ENCODE measurements around the gene THEMIS. TPM values are rescaled to one million over a fixed set of nuclear protein-coding genes. Genes with fewer than 3 reads are reported as not detected.

THEMIS gene
- total RNA-seq, 1 experiment from 2014 or later = not detected

- peaks cover 22% of the 10 kb centered on the region for H3K9me3 Mint-ChIP-seq
- H3K36me3 Mint-ChIP-seq = peaks cover 4% of the 10 kb centered on the region
- peaks cover 5% of the 10 kb centered on the region for H3K4me1 Mint-ChIP-seq
- ATAC-seq (no peak), DNase-seq (ENCODE audit: low spot score) (no peak)
- H3K4me3 Mint-ChIP-seq = no peak overlapping the region
- no peaks in the 10 kb centered on the region for H3K27me3 Mint-ChIP-seq (ENCODE audit: low read depth)
- ChIA-PET POLR2A (no interaction called here), CTCF (interaction anchor here (1.9 kb wide), 1 partner anchor 53 kb away, joined by 9 read pairs; no protein-coding TSS in a partner anchor)
- H3K27ac Mint-ChIP-seq = no peak overlapping the region
- TF ChIP-seq E2F1 (CRISPR knock-in tag; IDR thresholded peaks at IDR 0.05) (no peak), MXD4 (CRISPR knock-in tag; IDR thresholded peaks at IDR 0.05; ENCODE audit: borderline replicate concordance) (no peak), NFYB (CRISPR knock-in tag; conservative IDR thresholded peaks at IDR 0.05; ENCODE audit: low read depth) (no peak), TEAD1 (CRISPR knock-in tag; IDR thresholded peaks at IDR 0.05) (no peak), CBFB (CRISPR knock-in tag; IDR thresholded peaks at IDR 0.05; ENCODE audit: low read depth) (no peak), SMAD4 (CRISPR knock-in tag; IDR thresholded peaks at IDR 0.05) (no peak), ATF6 (CRISPR knock-in tag; IDR thresholded peaks at IDR 0.05) (no peak)
These were observed 7.2 kb upstream of the THEMIS start for GRCh38 chr6:127907960-127908640.

GRCh38 chr6:127904160-127904559 lies 3.3 kb upstream of the THEMIS start:
- DNase-seq (ENCODE audit: low spot score) (no peak), ATAC-seq (peak; percentile 69)
- ChIA-PET POLR2A (interaction anchor here (1.4 kb wide), 1 partner anchor 12 kb away, joined by 3 read pairs; no protein-coding TSS in a partner anchor), CTCF (interaction anchor here (1.2 kb wide), 1 partner anchor 52 kb away, joined by 3 read pairs; no protein-coding TSS in a partner anchor)
- H3K4me1 Mint-ChIP-seq = peaks cover 5% of the 10 kb centered on the region
- H3K9me3 Mint-ChIP-seq = no peaks in the 10 kb centered on the region
- no peaks in the 10 kb centered on the region for H3K27me3 Mint-ChIP-seq (ENCODE audit: low read depth)
- no peaks in the 10 kb centered on the region for H3K36me3 Mint-ChIP-seq
- no peak overlapping the region for H3K27ac Mint-ChIP-seq
- H3K4me3 Mint-ChIP-seq = no peak overlapping the region
- no peak for TF ChIP-seq OVOL2 (CRISPR knock-in tag; IDR thresholded peaks at IDR 0.05; ENCODE audit: borderline replicate concordance)
- TF ChIP-seq FOXP1 (CRISPR knock-in tag; IDR thresholded peaks at IDR 0.05; ENCODE audit: borderline replicate concordance) = no peak
- no peak for TF ChIP-seq ZBTB21 (CRISPR knock-in tag; IDR thresholded peaks at IDR 0.05; ENCODE audit: borderline replicate concordance)
- no peak for TF ChIP-seq AR (CRISPR knock-in tag; IDR thresholded peaks at IDR 0.05)
- TF ChIP-seq FOXJ3 (CRISPR knock-in tag; IDR thresholded peaks at IDR 0.05; ENCODE audit: borderline replicate concordance) = no peak
- no peak for TF ChIP-seq ZNF423 (CRISPR knock-in tag; IDR thresholded peaks at IDR 0.05)
- TF ChIP-seq MLX (CRISPR knock-in tag; IDR thresholded peaks at IDR 0.05) = no peak
- TF ChIP-seq USF1 (CRISPR knock-in tag; IDR thresholded peaks at IDR 0.05) = no peak
- no peak for TF ChIP-seq TEAD4 (CRISPR knock-in tag; IDR thresholded peaks at IDR 0.05)
- no peak for TF ChIP-seq SOX15 (CRISPR knock-in tag; IDR thresholded peaks at IDR 0.05)
- no peak for TF ChIP-seq ZNF396 (CRISPR knock-in tag; IDR thresholded peaks at IDR 0.05; ENCODE audit: borderline replicate concordance)
- no peak for TF ChIP-seq EMX1 (CRISPR knock-in tag; IDR thresholded peaks at IDR 0.05)
- no peak for TF ChIP-seq ZNF512 (CRISPR knock-in tag; IDR thresholded peaks at IDR 0.05; ENCODE audit: borderline replicate concordance)
- TF ChIP-seq KAT7 (CRISPR knock-in tag; IDR thresholded peaks at IDR 0.05; ENCODE audit: borderline replicate concordance) = no peak
- TF ChIP-seq PRRX2 (CRISPR knock-in tag; IDR thresholded peaks at IDR 0.05) = no peak
- TF ChIP-seq ZNF232 (CRISPR knock-in tag; IDR thresholded peaks at IDR 0.05) = no peak
- TF ChIP-seq CTCF (IDR thresholded peaks at IDR 0.05) = no peak
